Sigmoid colon (tissue), 7 donors: ENCODE data around the gene ATM. TPM values are rescaled to one million over a fixed set of nuclear protein-coding genes. Genes with fewer than 3 reads are reported as not detected.
"Not testable (repeated sequence)": the region's sequence is repeated elsewhere in the genome, so short reads cannot be mapped to it uniquely, and the experiment has no call there.

Source experiments
- DNase-seq: peaks from one replicate; pipeline ENCODE4 v3.0.0-alpha.2; 2019
- H3K27ac ChIP-seq, 4 donors: fragments of 200-600 bp; sonication (generic); one replicate each; pipeline ENCODE4 v1.5.1; 2016 to 2019; ENCODE audit warnings: mild to moderate bottlenecking in 1 of 4
- H3K27me3 ChIP-seq, 3 donors: fragments of 200-600 bp; sonication (generic); one replicate each; pipeline ENCODE4 v1.5.1; 2019; ENCODE audit warnings: mild to moderate bottlenecking in 1 of 3
- H3K36me3 ChIP-seq, 4 donors: fragments of 200-600 bp; sonication (generic); one replicate each; pipeline ENCODE4 v1.5.1; 2016 to 2019
- H3K4me1 ChIP-seq, 4 donors: fragments of 200-600 bp; sonication (generic); one replicate each; pipeline ENCODE4 v1.5.1; 2017 to 2019
- H3K4me3 ChIP-seq, 4 donors: fragments of 200-600 bp; sonication (generic); one replicate each; pipeline ENCODE4 v1.5.1; 2017 to 2019; ENCODE audit warnings: mild to moderate bottlenecking in 2 of 4, moderate library complexity in 1 of 4
- H3K9me3 ChIP-seq, 4 donors: fragments of 200-600 bp in 3 of 4; sonication (generic) in 3 of 4; one replicate each; pipeline versions ENCODE4 v1.5.1 to v1.6.1; 2013 to 2019
- EP300 ChIP-seq, 4 donors: sonication (generic); formaldehyde crosslinking; IDR thresholded peaks; one replicate each; pipeline ENCODE4 v1.6.1; 2017; ENCODE audit warnings: antibody characterized with exemption in 4 of 4
- POLR2A ChIP-seq, 2 donors: fragments of 450-650 bp; IDR thresholded peaks; one replicate each; pipeline ENCODE4 v1.6.1; 2016; ENCODE audit warnings: antibody characterized with exemption in 2 of 2, mild to moderate bottlenecking in 2 of 2, moderate library complexity in 2 of 2
- POLR2AphosphoS5 ChIP-seq, 4 donors: sonication (generic); formaldehyde crosslinking; IDR thresholded peaks; one replicate each; pipeline ENCODE4 v1.6.1; 2017; ENCODE audit warnings: antibody characterized with exemption in 4 of 4
- WGBS, 2 donors: extraction: QIAGEN DNeasy Blood & Tissue Kit; methylation state at CpG; one replicate each; pipeline ENCODE4 v1.1.7; 2013; 5-methylcytosine and 5-hydroxymethylcytosine counted together
- intact Hi-C: fragments of 100-400 bp; cut with DNase I; formaldehyde crosslinking; loops from one replicate; pipeline ENCODE4 v1.15.1; 2023
- polyA plus RNA-seq, 3 donors: library from polyadenylated mRNA; stranded (reverse); fragments of 200-250 nt; gene quantifications; one replicate each; pipeline ENCODE4 v1.2.3, GENCODE V29; 2013
- total RNA-seq, 4 donors: library from RNA; depleted of rRNA; stranded (reverse); fragments of >200 nt; gene quantifications; one replicate each; pipeline ENCODE4 v1.1.0, GENCODE V29; 2016
- TF ChIP-seq, protein P1 (sequence below), 4 experiments: fragments of 450-650 bp in 3 of 4; fragments of 200-600 bp in 1 of 4; IDR thresholded peaks; one replicate each; pipeline ENCODE4 v1.5.1; 2016 to 2019; ENCODE audit warnings: antibody characterized with exemption in 4 of 4, mild to moderate bottlenecking in 3 of 4, moderate library complexity in 2 of 4
- donor health status: healthy with polysubstance abuse.
- donor health status: Bipolar disorder and iron deficiency.
- donor health status: healthy.

ATM gene
- total and polyA plus RNA-seq, 7 donors, result 3.0 to 88.8 (median 52.7) TPM

- no peak overlapping the region for H3K27ac ChIP-seq
- intact Hi-C loops, result no loop called here
- H3K9me3 ChIP-seq, result no peaks in the 10 kb centered on the region
- H3K27me3 ChIP-seq, result no peaks in the 10 kb centered on the region
- WGBS, 2 donors, result 89 to 92% methylated on average over 2 of the region's 2 CpGs
- peaks cover 0 to 91% (median 11%) of the 10 kb centered on the region in 4 donors for H3K36me3 ChIP-seq
- TF ChIP-seq POLR2AphosphoS5 (IDR thresholded peaks at IDR 0.05) (no peak), EP300 (IDR thresholded peaks at IDR 0.05) (no peak)
- no peak for DNase-seq
- H3K4me1 ChIP-seq, result no peaks in the 10 kb centered on the region
- H3K4me3 ChIP-seq, result no peak overlapping the region
Observed at GRCh38 chr11:108246885-108247284, 24.0 kb downstream of the ATM start.

GRCh38 chr11:108253176-108253575, 30.3 kb downstream of the ATM start:
- DNase-seq, result no peak
- peaks cover 0 to 100% (median 38%) of the 10 kb centered on the region in 4 donors for H3K36me3 ChIP-seq
- intact Hi-C loops, result no loop called here
- H3K27me3 ChIP-seq, result no peaks in the 10 kb centered on the region
- TF ChIP-seq POLR2A (IDR thresholded peaks at IDR 0.05) (no peak), POLR2AphosphoS5 (IDR thresholded peaks at IDR 0.05) (no peak), EP300 (IDR thresholded peaks at IDR 0.05) (no peak)
- TF ChIP-seq, protein P1, sequence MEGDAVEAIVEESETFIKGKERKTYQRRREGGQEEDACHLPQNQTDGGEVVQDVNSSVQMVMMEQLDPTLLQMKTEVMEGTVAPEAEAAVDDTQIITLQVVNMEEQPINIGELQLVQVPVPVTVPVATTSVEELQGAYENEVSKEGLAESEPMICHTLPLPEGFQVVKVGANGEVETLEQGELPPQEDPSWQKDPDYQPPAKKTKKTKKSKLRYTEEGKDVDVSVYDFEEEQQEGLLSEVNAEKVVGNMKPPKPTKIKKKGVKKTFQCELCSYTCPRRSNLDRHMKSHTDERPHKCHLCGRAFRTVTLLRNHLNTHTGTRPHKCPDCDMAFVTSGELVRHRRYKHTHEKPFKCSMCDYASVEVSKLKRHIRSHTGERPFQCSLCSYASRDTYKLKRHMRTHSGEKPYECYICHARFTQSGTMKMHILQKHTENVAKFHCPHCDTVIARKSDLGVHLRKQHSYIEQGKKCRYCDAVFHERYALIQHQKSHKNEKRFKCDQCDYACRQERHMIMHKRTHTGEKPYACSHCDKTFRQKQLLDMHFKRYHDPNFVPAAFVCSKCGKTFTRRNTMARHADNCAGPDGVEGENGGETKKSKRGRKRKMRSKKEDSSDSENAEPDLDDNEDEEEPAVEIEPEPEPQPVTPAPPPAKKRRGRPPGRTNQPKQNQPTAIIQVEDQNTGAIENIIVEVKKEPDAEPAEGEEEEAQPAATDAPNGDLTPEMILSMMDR (IDR thresholded peaks at IDR 0.05), result no peak
- H3K4me3 ChIP-seq, result no peak overlapping the region
- 92 to 98% methylated on average over 1 of the region's 1 CpG for WGBS, 2 donors
- H3K4me1 ChIP-seq, result no peaks in the 10 kb centered on the region
- no peak overlapping the region for H3K27ac ChIP-seq
- H3K9me3 ChIP-seq, result no peaks in the 10 kb centered on the region

DNA sequence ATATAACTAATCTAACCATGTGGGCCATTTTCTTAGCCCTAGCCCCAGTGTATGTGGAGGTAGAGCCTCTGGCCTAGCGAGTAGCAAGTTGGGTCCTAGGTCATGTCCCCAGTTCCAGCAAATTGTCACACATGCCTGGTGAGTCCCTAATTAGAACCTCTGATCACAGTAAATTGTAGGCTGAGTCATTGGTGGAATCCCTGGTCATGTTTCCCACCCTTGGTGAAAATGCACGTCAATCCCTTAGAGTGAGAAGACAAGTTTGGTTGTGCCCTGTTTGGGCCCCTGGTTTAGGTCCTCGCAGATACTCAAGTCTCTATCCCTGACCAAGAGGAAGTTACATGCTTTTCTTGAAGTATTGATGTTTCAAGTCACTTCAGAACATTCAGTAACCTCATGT, 46.7 kb downstream of the ATM start:
- WGBS, 2 donors, result 96% methylated on average over 3 of the region's 3 CpGs
- H3K27ac ChIP-seq, result no peak overlapping the region
- H3K4me3 ChIP-seq, result no peak overlapping the region
- TF ChIP-seq, protein P1 (IDR thresholded peaks at IDR 0.05), result no peak
- no peak for TF ChIP-seq POLR2A (IDR thresholded peaks at IDR 0.05)
- no peak for TF ChIP-seq POLR2AphosphoS5 (IDR thresholded peaks at IDR 0.05)
- TF ChIP-seq EP300 (IDR thresholded peaks at IDR 0.05), result no peak
- no peaks in the 10 kb centered on the region for H3K4me1 ChIP-seq
- DNase-seq, result no peak
- peaks cover 0 to 69% (median 4%) of the 10 kb centered on the region in 4 donors for H3K36me3 ChIP-seq
- intact Hi-C loops, result no loop called here
- H3K9me3 ChIP-seq, result no peaks in the 10 kb centered on the region
- H3K27me3 ChIP-seq, result no peaks in the 10 kb centered on the region

- WGBS, 2 donors, result 92 to 95% methylated on average over 13 of the region's 13 CpGs
- Histone ChIP-seq H3K4me1 (peaks cover 0 to 28% (median 6%) of the 10 kb centered on the region in 4 donors), H3K36me3 (peaks cover 0 to 65% (median 8%) of the 10 kb centered on the region in 4 donors)
- H3K27ac ChIP-seq, H3K9me3 ChIP-seq, DNase-seq, intact Hi-C loops, H3K27me3 ChIP-seq, H3K4me3 ChIP-seq: not testable (repeated sequence)
Observed at GRCh38 chr11:108276985-108277616, 54.2 kb downstream of the ATM start.

DNA sequence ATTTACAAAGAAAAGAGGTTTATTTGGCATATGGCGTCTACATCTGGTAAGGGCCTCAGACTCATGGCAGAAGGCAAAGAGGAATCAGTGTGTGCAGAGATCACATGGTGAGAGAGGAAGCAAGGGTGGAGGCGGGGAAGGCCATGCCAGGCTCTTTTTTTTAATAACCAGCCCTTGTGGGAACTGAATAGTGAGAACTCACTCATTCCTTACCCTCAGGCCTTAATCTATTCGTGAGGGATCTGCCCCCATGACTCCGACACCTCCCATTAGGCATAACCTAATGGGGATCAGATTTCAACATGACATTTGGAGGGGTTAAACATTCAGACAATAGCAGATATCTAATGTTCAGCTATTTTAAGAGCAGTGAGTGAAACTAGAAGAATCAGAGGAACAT, 55.7 kb downstream of the ATM start:
- Histone ChIP-seq H3K4me1 (peaks cover 0 to 28% (median 6%) of the 10 kb centered on the region in 4 donors), H3K27ac (peak overlapping the region; percentile 24 to 73 (median 66)), H3K36me3 (peaks cover 0 to 65% (median 13%) of the 10 kb centered on the region in 4 donors), H3K9me3 (no peaks in the 10 kb centered on the region), H3K27me3 (no peaks in the 10 kb centered on the region), H3K4me3 (no peak overlapping the region)
- intact Hi-C loops, result no loop called here
- no peak for DNase-seq
- WGBS, 2 donors, result 83 to 90% methylated on average over 4 of the region's 4 CpGs
- no peak for TF ChIP-seq EP300 (IDR thresholded peaks at IDR 0.05)
- TF ChIP-seq, protein P1 (IDR thresholded peaks at IDR 0.05), result no peak
- no peak for TF ChIP-seq POLR2A (IDR thresholded peaks at IDR 0.05)
- TF ChIP-seq POLR2AphosphoS5 (IDR thresholded peaks at IDR 0.05), result no peak

DNA sequence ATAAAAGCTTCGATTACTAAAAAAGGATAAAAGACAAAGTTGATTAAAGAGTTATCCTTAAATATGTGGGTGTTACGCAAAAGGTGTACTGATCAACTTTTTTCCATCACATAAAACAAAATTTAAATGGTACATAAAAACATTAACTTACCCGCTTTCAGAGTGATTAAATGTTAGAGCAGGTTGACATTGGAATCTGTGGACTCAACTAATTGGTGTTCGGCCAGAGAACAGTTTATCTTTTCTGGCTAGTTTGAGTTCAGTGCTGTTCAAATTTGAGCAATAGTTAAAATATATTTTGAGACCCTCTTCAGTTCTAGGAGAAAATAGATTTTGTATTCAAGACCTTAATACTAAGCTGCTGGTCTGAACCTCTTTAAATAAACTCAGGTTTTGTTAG, 56.1 kb downstream of the ATM start:
- 90 to 92% methylated on average over 4 of the region's 4 CpGs for WGBS, 2 donors
- Histone ChIP-seq H3K4me3 (no peak overlapping the region), H3K4me1 (peaks cover 0 to 28% (median 6%) of the 10 kb centered on the region in 4 donors), H3K27me3 (no peaks in the 10 kb centered on the region), H3K27ac (peak overlapping the region; percentile 24 to 73 (median 66)), H3K36me3 (peaks cover 0 to 65% (median 12%) of the 10 kb centered on the region in 4 donors), H3K9me3 (no peaks in the 10 kb centered on the region)
- TF ChIP-seq POLR2AphosphoS5 (IDR thresholded peaks at IDR 0.05), result no peak
- no peak for TF ChIP-seq POLR2A (IDR thresholded peaks at IDR 0.05)
- intact Hi-C loops, result no loop called here
- no peak for DNase-seq
